ENCODE measurements around the gene SYT1. TPM values are rescaled to one million over a fixed set of nuclear protein-coding genes. Genes with fewer than 3 reads are reported as not detected.

SYT1 gene
- total RNA-seq, 6 experiments from 2014 or later, result 3.5 to 10.5 (median 9.1) TPM

DNA sequence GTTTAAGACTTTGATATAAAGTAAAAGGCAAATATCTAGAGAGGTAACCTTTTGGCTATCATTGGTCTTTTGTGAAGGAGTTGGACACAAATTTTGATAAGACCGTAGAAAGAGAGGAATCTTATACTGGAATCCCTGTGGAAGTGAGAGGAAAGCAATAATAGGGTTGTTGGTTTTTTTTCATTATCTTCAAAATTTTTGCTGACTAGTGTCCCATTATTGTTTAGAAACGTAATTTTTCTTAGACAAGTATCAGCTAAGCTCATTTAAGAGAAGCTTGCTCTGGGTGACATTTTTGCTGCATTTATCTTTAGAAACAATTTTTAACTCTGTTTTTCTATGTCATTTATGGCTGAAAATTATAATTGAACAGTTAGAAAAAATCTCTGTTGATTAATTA, 300.3 kb downstream of the SYT1 start:
- Mint-ChIP-seq H3K9me3 (no peaks in the 10 kb centered on the region), H3K4me1 (ENCODE audit: low read depth) (peaks cover 21% of the 10 kb centered on the region; the same call in 1 of the 2 replicates), H3K27me3 (ENCODE audit: insufficient read depth) (peaks cover 2% of the 10 kb centered on the region), H3K27ac (no peak overlapping the region), H3K4me3 (no peak overlapping the region), H3K36me3 (ENCODE audit: low read depth) (no peaks in the 10 kb centered on the region)
- TF ChIP-seq, protein P1, sequence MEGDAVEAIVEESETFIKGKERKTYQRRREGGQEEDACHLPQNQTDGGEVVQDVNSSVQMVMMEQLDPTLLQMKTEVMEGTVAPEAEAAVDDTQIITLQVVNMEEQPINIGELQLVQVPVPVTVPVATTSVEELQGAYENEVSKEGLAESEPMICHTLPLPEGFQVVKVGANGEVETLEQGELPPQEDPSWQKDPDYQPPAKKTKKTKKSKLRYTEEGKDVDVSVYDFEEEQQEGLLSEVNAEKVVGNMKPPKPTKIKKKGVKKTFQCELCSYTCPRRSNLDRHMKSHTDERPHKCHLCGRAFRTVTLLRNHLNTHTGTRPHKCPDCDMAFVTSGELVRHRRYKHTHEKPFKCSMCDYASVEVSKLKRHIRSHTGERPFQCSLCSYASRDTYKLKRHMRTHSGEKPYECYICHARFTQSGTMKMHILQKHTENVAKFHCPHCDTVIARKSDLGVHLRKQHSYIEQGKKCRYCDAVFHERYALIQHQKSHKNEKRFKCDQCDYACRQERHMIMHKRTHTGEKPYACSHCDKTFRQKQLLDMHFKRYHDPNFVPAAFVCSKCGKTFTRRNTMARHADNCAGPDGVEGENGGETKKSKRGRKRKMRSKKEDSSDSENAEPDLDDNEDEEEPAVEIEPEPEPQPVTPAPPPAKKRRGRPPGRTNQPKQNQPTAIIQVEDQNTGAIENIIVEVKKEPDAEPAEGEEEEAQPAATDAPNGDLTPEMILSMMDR (IDR thresholded peaks at IDR 0.05), result no peak
- no peak for DNase-seq

DNA sequence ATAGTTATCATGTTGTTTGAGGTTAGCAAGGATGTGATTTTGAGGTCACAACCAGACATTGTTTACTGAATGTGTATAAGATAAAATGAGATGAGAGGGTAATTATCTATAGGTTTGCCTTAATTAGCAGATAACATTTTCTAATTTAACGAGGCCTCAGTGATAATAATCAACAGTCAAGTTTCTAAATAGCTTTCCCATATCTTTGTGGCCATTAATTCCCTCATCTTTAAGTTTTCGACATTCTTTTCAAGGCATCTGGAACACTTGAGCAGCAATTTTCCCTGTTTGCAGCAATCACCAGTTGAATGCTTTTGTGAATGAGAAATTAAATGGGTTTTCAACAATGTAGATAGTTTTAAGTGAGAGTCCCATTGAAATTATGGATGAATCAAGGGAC, 304.1 kb downstream of the SYT1 start:
- no peaks in the 10 kb centered on the region; the same call in 1 of the 2 replicates for H3K9me3 Mint-ChIP-seq
- DNase-seq, result no peak
- peaks cover 2% of the 10 kb centered on the region; the same call in 1 of the 2 replicates for H3K27me3 Mint-ChIP-seq (ENCODE audit: insufficient read depth)
- no peaks in the 10 kb centered on the region; the same call in 1 of the 2 replicates for H3K4me1 Mint-ChIP-seq (ENCODE audit: low read depth)
- no peak overlapping the region for H3K27ac Mint-ChIP-seq
- TF ChIP-seq, protein P1 (IDR thresholded peaks at IDR 0.05), result no peak
- H3K4me3 Mint-ChIP-seq, result no peak overlapping the region
- H3K36me3 Mint-ChIP-seq (ENCODE audit: low read depth), result no peaks in the 10 kb centered on the region; the same call in 1 of the 2 replicates

DNA sequence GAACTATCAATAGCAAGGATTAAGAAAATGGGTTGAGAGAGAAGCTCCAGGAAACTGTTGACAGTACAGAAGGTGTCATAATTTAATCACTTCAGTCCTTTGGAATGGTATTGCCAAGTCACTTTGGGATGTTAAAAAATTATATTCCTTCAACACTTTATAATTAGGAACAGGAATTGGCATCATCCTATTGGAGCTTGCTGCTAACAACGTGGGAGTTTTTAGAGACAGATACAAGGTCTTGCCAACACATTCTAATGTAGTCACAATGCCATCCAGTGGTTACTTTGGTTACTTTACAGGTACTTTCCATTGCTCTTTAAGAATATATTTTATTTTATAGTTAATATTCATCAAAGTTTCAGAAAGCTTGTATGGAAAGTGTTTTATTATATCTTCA, 310.1 kb downstream of the SYT1 start:
- peak; percentile 53 for DNase-seq

DNA sequence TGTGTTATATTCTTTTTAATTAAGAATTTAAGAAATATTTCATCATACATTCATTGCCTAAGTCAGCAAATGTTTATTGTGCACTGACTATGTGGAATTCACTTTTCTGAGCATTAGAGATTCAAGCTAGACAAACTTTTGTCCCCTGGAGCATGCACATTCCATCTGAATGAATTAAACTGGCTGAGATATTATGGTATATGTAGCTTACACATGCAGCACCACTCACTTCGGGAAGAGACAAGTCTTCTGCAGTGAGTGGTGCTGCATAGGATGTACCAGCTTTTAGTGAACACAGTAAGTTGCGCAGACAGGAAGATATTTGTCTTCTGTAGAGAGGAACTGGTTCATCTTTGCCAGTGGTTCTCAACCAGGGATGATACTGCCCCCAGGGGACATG, 318.4 kb downstream of the SYT1 start:
- TF ChIP-seq, protein P1 (IDR thresholded peaks at IDR 0.05), result no peak
- Mint-ChIP-seq H3K36me3 (ENCODE audit: low read depth) (no peaks in the 10 kb centered on the region), H3K4me3 (no peak overlapping the region), H3K27ac (no peak overlapping the region), H3K9me3 (no peaks in the 10 kb centered on the region), H3K4me1 (ENCODE audit: low read depth) (peaks cover 7% of the 10 kb centered on the region; the same call in 1 of the 2 replicates), H3K27me3 (ENCODE audit: insufficient read depth) (no peaks in the 10 kb centered on the region; the same call in 1 of the 2 replicates)
- no peak for DNase-seq

More for the DNA sequence above, 310.1 kb downstream of the SYT1 start:
- no peaks in the 10 kb centered on the region; the same call in 1 of the 2 replicates for H3K9me3 Mint-ChIP-seq
- no peaks in the 10 kb centered on the region for H3K4me1 Mint-ChIP-seq (ENCODE audit: low read depth)
- TF ChIP-seq, protein P1 (IDR thresholded peaks at IDR 0.05), result peak; percentile 74
- H3K36me3 Mint-ChIP-seq (ENCODE audit: low read depth), result no peaks in the 10 kb centered on the region; the same call in 1 of the 2 replicates
- no peak overlapping the region for H3K4me3 Mint-ChIP-seq
- H3K27me3 Mint-ChIP-seq (ENCODE audit: insufficient read depth), result peaks cover 2% of the 10 kb centered on the region; the same call in 1 of the 2 replicates
- no peak overlapping the region for H3K27ac Mint-ChIP-seq

DNA sequence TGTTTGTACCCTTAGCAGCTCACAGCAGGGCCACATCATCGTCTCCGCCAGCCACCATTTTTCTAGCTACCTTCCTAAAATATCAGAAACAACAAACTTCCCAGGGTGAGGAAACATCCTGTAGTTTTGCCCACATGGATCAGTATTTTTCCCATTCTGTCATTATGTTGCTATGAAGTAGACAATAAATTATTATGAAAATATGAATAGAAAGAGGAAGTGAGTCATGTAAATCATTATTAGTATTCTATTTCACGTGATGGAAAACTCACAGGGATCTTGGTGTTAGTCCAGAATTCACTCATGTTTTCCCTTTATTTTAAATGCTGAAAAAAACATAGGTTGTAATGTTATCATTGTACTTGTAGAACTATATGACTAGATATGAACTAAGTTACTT, 319.4 kb downstream of the SYT1 start:
- DNase-seq, result no peak
- no peak overlapping the region for H3K4me3 Mint-ChIP-seq
- peaks cover 7% of the 10 kb centered on the region; the same call in 1 of the 2 replicates for H3K4me1 Mint-ChIP-seq (ENCODE audit: low read depth)
- no peaks in the 10 kb centered on the region; the same call in 1 of the 2 replicates for H3K27me3 Mint-ChIP-seq (ENCODE audit: insufficient read depth)
- peak overlapping the region; percentile 47; the same call in 1 of the 2 replicates for H3K27ac Mint-ChIP-seq
- no peaks in the 10 kb centered on the region for H3K9me3 Mint-ChIP-seq
- H3K36me3 Mint-ChIP-seq (ENCODE audit: low read depth), result no peaks in the 10 kb centered on the region
- TF ChIP-seq, protein P1 (IDR thresholded peaks at IDR 0.05), result no peak
